Right lobe of liver (tissue), 4 donors: Measurements from ENCODE around the gene DNAH14.

Source experiments
- POLR2A ChIP-seq: fragments of 450-650 bp; IDR thresholded peaks from one replicate; pipeline ENCODE4 v1.6.1; 2017; ENCODE audit warnings: antibody characterized with exemption, mild to moderate bottlenecking
- TF ChIP-seq, protein P1 (sequence below), 4 donors: fragments of 200-600 bp in 3 of 4; fragments of 450-650 bp in 1 of 4; IDR thresholded peaks; one replicate each; pipeline versions ENCODE4 v1.5.1 to v1.8.0; 2016 to 2022; ENCODE audit warnings: antibody characterized with exemption in 4 of 4, mild to moderate bottlenecking in 2 of 4
- donor health status: DM: no; HTN: no; CAD: no.
- donor health status: DM: no; HTN: no; CAD: no.
- donor health status: DM: no; HTN: yes; CAD: no.

DNA sequence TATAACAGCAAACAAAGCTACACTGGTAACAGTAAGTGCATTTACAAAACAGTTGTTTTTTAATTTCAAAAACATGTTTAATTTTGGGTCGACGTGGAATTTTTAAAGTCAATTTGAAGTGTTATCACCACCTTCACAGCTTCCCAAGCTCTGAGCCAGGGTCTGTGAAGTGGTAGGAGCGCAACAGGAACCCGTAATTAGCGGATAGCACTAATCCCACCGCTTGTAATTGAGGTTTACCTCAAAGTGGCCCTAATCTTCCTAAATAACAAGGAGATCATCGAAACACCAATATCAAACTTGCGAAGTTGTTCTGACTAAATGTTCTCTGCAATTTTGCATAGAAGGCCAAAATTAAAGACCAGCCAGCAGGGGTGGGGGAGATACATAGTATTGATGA, 479.6 kb downstream of the DNAH14 start:
- no peak for TF ChIP-seq POLR2A
- TF ChIP-seq, protein P1, sequence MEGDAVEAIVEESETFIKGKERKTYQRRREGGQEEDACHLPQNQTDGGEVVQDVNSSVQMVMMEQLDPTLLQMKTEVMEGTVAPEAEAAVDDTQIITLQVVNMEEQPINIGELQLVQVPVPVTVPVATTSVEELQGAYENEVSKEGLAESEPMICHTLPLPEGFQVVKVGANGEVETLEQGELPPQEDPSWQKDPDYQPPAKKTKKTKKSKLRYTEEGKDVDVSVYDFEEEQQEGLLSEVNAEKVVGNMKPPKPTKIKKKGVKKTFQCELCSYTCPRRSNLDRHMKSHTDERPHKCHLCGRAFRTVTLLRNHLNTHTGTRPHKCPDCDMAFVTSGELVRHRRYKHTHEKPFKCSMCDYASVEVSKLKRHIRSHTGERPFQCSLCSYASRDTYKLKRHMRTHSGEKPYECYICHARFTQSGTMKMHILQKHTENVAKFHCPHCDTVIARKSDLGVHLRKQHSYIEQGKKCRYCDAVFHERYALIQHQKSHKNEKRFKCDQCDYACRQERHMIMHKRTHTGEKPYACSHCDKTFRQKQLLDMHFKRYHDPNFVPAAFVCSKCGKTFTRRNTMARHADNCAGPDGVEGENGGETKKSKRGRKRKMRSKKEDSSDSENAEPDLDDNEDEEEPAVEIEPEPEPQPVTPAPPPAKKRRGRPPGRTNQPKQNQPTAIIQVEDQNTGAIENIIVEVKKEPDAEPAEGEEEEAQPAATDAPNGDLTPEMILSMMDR (IDR thresholded peaks at IDR 0.05), result no peak
